ENCODE results near the gene CFAP20DC. TPM values are rescaled to one million over a fixed set of nuclear protein-coding genes. Genes with fewer than 3 reads are reported as not detected.

Gene CFAP20DC
- total and polyA plus RNA-seq, 2 of the 13 experiments (the other 11 are each of a cell fraction or from before 2014, with no cell fraction given), result not detected

GRCh38 chr3:58792921-58793451 is 256.8 kb downstream of the CFAP20DC start (continued):
- no peak for TF ChIP-seq CHD2 (IDR thresholded peaks at IDR 0.05; ENCODE audit: low read depth, low read length)

- in situ Hi-C loops (cut with HindIII; ENCODE audit: extremely low pct_ligation_motif_present, low pct_unique_long_range_greater_than_20kb), result no loop called here
- Histone ChIP-seq H3K9me3 (ENCODE audit: low read length) (no peaks in the 10 kb centered on the region), H3K27ac (ENCODE audit: extremely low read length, insufficient read depth, low read length) (no peak overlapping the region), H3K27me3 (ENCODE audit: control insufficient read depth in 1 of 2, insufficient read depth in 2 of 2, low read length in 2 of 2) (no peaks in the 10 kb centered on the region), H3K4me2 (ENCODE audit: low read depth, low read length) (no peak overlapping the region), H2AFZ (ENCODE audit: low read length) (no peak overlapping the region), H3K4me1 (ENCODE audit: insufficient read depth, low read length) (peaks cover 12% of the 10 kb centered on the region; the same call in 1 of the 2 replicates), H3K9ac (ENCODE audit: insufficient read depth, low read depth, low read length) (no peak overlapping the region), H4K20me1 (ENCODE audit: insufficient read depth, low read length) (no peaks in the 10 kb centered on the region), H3K36me3 (replicated peaks in 1 of 2; ENCODE audit: control insufficient read depth in 1 of 2, insufficient read depth in 2 of 2, low read length in 2 of 2) (no peaks in the 10 kb centered on the region), H3K4me3 (replicated peaks in 1 of 3; ENCODE audit: insufficient read depth in 1 of 3, low read depth in 2 of 3, low read length in 3 of 3) (no peak overlapping the region), H3K79me2 (ENCODE audit: insufficient read depth, low read length) (no peaks in the 10 kb centered on the region)
- FAIRE-seq (no peak), ATAC-seq (no peak), DNase-seq (ENCODE audit: low spot score) (no peak)
- ChIA-PET CTCF (ENCODE audit: low intra/inter-chr PET ratio, low total read pairs) (no interaction called here), POLR2A (no interaction called here)
- BruUV-seq (replicated peaks), result no TSS peak
- intact Hi-C loops (cut with micrococcal nuclease; ENCODE audit: unreplicated experiment), result no loop called here
- no peak for TF ChIP-seq ZNF567 (CRISPR knock-in tag; IDR thresholded peaks at IDR 0.05; ENCODE audit: borderline replicate concordance)
- TF ChIP-seq NR2F2 (IDR thresholded peaks at IDR 0.05; ENCODE audit: borderline replicate concordance, low read depth), result no peak
- no peak for TF ChIP-seq SATB2 (CRISPR knock-in tag; IDR thresholded peaks at IDR 0.05)
- TF ChIP-seq ZNF761 (CRISPR knock-in tag; conservative IDR thresholded peaks at IDR 0.05), result no peak
- no peak for TF ChIP-seq ZFP90 (CRISPR knock-in tag; IDR thresholded peaks at IDR 0.05; ENCODE audit: borderline replicate concordance)
- no peak for TF ChIP-seq YEATS2 (CRISPR knock-in tag; IDR thresholded peaks at IDR 0.05; ENCODE audit: borderline replicate concordance)
- no peak for TF ChIP-seq KLF11 (CRISPR knock-in tag; IDR thresholded peaks at IDR 0.05)
- no peak for TF ChIP-seq DNMT3B (CRISPR knock-in tag; conservative IDR thresholded peaks at IDR 0.05)
- no peak for TF ChIP-seq KMT2B (CRISPR knock-in tag; IDR thresholded peaks at IDR 0.05)
- TF ChIP-seq ZNF503 (CRISPR knock-in tag; IDR thresholded peaks at IDR 0.05), result no peak
- no peak for TF ChIP-seq JUND (CRISPR knock-in tag; IDR thresholded peaks at IDR 0.05)
- TF ChIP-seq RFX3 (CRISPR knock-in tag; IDR thresholded peaks at IDR 0.05), result no peak
- TF ChIP-seq USF2 (IDR thresholded peaks at IDR 0.05; ENCODE audit: low read depth, low read length), result no peak
- no peak for TF ChIP-seq USF2 (CRISPR knock-in tag; IDR thresholded peaks at IDR 0.05; ENCODE audit: borderline replicate concordance)
- TF ChIP-seq NFAT5 (CRISPR knock-in tag; IDR thresholded peaks at IDR 0.05), result no peak
Measured at GRCh38 chr3:58789385-58789784, 260.4 kb downstream of the CFAP20DC start.

All from HepG2 (cell line).